GM12874 (cell line): Measurements from ENCODE around the gene LTF.

ENCODE experiments used
- CTCF ChIP-seq: IDR thresholded peaks from 2 replicates; pipeline ENCODE4 v1.5.1; 2011; ENCODE audit warnings: low read depth, mild to moderate bottlenecking, control low read depth, low read length, moderate library complexity; ENCODE audit not compliant: insufficient read depth

Gene LTF

GRCh38 chr3:46464326-46465195 lies at the start of gene LTF:
TSS of gene LTF (minus strand) at chr3:46464905. CDS start at chr3:46464867, 38 bp downstream.
- TF ChIP-seq CTCF, result no peak

GRCh38 chr3:46512191-46512749 lies 47.6 kb upstream of the LTF start:
- TF ChIP-seq CTCF, result no peak

- TF ChIP-seq CTCF, result no peak
Observed at GRCh38 chr3:46509661-46510187, 45.0 kb upstream of the LTF start.

DNA sequence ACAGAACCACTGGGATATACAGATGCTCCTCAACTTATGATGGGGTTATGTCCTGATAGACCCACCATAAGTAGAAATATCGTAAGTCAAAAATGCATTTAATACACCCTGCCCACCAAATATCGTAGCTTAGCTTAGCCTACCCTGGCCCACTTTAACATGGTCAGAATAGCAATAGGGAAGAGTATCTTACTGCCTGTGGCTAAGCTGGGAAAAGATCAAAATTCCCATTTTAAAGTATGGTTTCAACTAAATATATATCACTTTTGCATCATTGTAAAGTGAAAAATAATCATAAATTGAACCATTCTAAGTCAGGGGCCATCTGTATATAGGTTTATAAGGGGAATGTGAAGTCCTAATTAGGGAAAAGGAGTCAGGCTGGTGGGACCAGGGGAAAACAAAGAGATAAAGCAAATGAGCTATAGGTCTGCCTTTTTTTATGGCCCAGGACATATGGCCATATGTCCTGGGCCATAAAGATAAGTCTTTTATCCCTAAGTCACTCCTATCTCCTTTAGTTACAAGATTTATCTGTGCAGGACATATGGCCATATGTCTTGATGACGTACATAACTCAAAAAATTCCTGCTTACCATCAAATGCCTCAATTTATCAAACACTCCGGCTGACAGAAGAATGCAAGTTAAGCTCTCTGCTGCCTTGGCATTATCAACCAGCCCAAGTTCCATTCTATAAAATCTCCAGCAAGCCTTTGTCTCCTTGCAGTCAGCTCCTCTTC lies 44.3 kb upstream of the LTF start:
- no peak for TF ChIP-seq CTCF

- TF ChIP-seq CTCF, result no peak
Observed at GRCh38 chr3:46506526-46506925, 41.8 kb upstream of the LTF start.

DNA sequence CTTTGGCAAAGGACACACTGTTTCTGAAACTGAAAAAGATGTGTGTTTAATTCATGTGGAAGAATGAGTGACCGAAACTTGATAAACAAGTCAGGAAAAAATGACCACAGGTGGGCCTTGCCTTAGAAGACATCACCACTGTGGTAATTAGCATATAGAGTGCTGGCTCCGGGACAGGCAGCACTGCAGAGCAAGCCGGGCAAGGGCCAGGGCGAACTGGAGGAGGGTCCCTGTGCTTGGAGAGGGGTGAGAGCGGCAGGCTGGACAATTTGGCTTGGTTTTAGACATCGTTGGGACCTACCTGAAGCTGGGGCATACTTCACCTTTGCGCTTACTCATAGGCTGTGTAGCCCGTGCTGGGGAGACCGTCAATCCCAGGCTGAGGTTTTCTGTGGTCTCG lies 41.2 kb upstream of the LTF start:
- TF ChIP-seq CTCF, result no peak

DNA sequence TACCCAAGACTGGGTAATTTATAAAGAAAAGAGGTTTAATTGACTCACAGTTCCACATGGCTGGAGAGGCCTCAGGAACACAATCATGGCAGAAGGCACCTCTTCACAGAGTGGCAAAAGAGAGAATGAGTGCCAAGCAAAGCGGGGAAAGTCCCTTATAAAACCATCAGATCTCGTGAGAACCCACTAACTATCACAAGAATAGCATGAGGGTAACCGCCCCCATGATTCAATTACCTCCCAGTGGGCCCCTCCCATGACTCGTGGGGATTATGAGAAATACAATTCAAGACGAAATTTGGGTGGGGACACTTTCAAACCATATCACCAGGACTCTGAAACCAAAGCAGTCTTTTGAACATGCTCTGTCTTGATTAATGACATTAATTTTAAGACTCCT lies 40.1 kb upstream of the LTF start:
- no peak for TF ChIP-seq CTCF
